Activated naive CD8-positive, alpha-beta T cell treated with anti-CD3 and anti-CD28 coated beads, Interleukin-2, amount 50 U/mL, for 16 hours (primary cell): Measurements from ENCODE around the gene IL11.

Experiments used
- DNase-seq: peaks from one replicate; pipeline ENCODE4 v3.0.0-alpha.2; 2020; ENCODE audit warnings: low read depth, low spot score

The IL11 gene

GRCh38 chr19:55325172-55325571 lies 45.1 kb downstream of the IL11 start, which contains the start of gene TMEM150B:
Gene TMEM150B (minus strand): TSS chr19:55325341. CDS start chr19:55321036, 4,305 bp downstream.
- DNase-seq, result no peak

- DNase-seq, result no peak
Measured at GRCh38 chr19:55324662-55325061, 45.6 kb downstream of the IL11 start.

GRCh38 chr19:55322204-55322885 lies 47.9 kb downstream of the IL11 start:
- DNase-seq, result no peak

- DNase-seq, result no peak
Measured at GRCh38 chr19:55321466-55322137, 48.7 kb downstream of the IL11 start.

GRCh38 chr19:55320844-55321419 lies 49.3 kb downstream of the IL11 start:
- no peak for DNase-seq

GRCh38 chr19:55319785-55320184 lies 50.5 kb downstream of the IL11 start:
- DNase-seq, result no peak

- DNase-seq, result no peak
Measured at GRCh38 chr19:55316646-55317045, 53.6 kb downstream of the IL11 start.

- DNase-seq, result no peak
Measured at GRCh38 chr19:55315956-55316525, 54.2 kb downstream of the IL11 start.

GRCh38 chr19:55314396-55314795 lies 55.9 kb downstream of the IL11 start:
- DNase-seq, result no peak
